Tibial nerve (tissue), 4 donors: ENCODE data around the gene MRPL17.

Experiments
- EP300 ChIP-seq, 2 donors: sonication (generic); formaldehyde crosslinking; IDR thresholded peaks; one replicate each; pipeline ENCODE4 v1.6.1; 2017; ENCODE audit warnings: antibody characterized with exemption in 2 of 2, mild to moderate bottlenecking in 1 of 2
- POLR2A ChIP-seq, 2 donors: fragments of 450-650 bp; IDR thresholded peaks; one replicate each; pipeline ENCODE4 v1.6.1; 2017; ENCODE audit warnings: antibody characterized with exemption in 2 of 2, mild to moderate bottlenecking in 2 of 2, moderate library complexity in 2 of 2
- TF ChIP-seq, protein P1 (sequence below), 5 experiments: fragments of 200-600 bp in 3 of 5; fragments of 450-650 bp in 2 of 5; sonication (generic) in 3 of 5; IDR thresholded peaks; one replicate each; pipeline ENCODE4 v1.5.1; 2016 to 2019; ENCODE audit warnings: antibody characterized with exemption in 5 of 5, mild to moderate bottlenecking in 3 of 5, moderate library complexity in 2 of 5

DNA sequence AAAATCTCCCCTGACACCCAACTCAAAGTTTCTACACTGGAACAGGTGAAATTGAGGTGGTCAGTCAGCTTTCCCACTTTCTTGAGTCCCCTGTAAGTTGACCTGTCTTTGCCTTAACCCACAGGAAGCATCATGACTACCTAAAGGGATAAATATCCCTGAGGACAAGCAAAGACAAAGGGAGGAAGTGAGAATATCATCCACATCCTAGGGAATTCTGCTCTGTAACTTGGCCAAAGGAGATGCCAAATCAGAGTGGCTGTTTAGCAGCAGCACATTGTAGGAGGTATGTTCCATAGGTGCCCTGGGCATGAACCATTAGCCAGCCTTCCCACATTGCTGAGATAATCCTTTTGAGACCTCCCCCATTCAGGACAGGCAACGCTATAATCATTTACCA is 40.9 kb upstream of the MRPL17 start:
- TF ChIP-seq EP300 (IDR thresholded peaks at IDR 0.05) (no peak), POLR2A (IDR thresholded peaks at IDR 0.05) (no peak)
- TF ChIP-seq, protein P1, sequence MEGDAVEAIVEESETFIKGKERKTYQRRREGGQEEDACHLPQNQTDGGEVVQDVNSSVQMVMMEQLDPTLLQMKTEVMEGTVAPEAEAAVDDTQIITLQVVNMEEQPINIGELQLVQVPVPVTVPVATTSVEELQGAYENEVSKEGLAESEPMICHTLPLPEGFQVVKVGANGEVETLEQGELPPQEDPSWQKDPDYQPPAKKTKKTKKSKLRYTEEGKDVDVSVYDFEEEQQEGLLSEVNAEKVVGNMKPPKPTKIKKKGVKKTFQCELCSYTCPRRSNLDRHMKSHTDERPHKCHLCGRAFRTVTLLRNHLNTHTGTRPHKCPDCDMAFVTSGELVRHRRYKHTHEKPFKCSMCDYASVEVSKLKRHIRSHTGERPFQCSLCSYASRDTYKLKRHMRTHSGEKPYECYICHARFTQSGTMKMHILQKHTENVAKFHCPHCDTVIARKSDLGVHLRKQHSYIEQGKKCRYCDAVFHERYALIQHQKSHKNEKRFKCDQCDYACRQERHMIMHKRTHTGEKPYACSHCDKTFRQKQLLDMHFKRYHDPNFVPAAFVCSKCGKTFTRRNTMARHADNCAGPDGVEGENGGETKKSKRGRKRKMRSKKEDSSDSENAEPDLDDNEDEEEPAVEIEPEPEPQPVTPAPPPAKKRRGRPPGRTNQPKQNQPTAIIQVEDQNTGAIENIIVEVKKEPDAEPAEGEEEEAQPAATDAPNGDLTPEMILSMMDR (IDR thresholded peaks at IDR 0.05) = no peak
